ENCODE results near the gene SCAMP2.

Gene SCAMP2

GRCh38 chr15:74839526-74840395 lies 33.4 kb downstream of the SCAMP2 start:
- no peak for TF ChIP-seq CTCF (IDR thresholded peaks at IDR 0.05)

GRCh38 chr15:74838746-74839525 lies 34.2 kb downstream of the SCAMP2 start:
- TF ChIP-seq CTCF (IDR thresholded peaks at IDR 0.05): no peak

- TF ChIP-seq CTCF (IDR thresholded peaks at IDR 0.05): no peak
Observed at GRCh38 chr15:74838137-74838516, 35.0 kb downstream of the SCAMP2 start.

GRCh38 chr15:74837482-74838136 lies 35.6 kb downstream of the SCAMP2 start:
- no peak for TF ChIP-seq CTCF (IDR thresholded peaks at IDR 0.05)

GRCh38 chr15:74836846-74837245 lies 36.3 kb downstream of the SCAMP2 start:
- TF ChIP-seq CTCF (IDR thresholded peaks at IDR 0.05): no peak

GRCh38 chr15:74835312-74835823 lies 37.8 kb downstream of the SCAMP2 start:
- TF ChIP-seq CTCF (IDR thresholded peaks at IDR 0.05): peak; percentile 92

- no peak for TF ChIP-seq CTCF (IDR thresholded peaks at IDR 0.05)
Observed at GRCh38 chr15:74833376-74834107, 39.6 kb downstream of the SCAMP2 start.
